Testis (tissue), 2 donors: ENCODE measurements around the gene TMEM191C.
"Not testable (repeated sequence)": the region's sequence is repeated elsewhere in the genome, so short reads cannot be mapped to it uniquely, and the experiment has no call there.

Source experiments
- POLR2A ChIP-seq: fragments of 450-650 bp; IDR thresholded peaks from one replicate; pipeline ENCODE4 v1.6.1; 2017; ENCODE audit warnings: antibody characterized with exemption, mild to moderate bottlenecking, moderate library complexity
- TF ChIP-seq, protein P1 (sequence below), 3 experiments: fragments of 450-650 bp in 2 of 3; fragments of 200-600 bp in 1 of 3; sonication (generic) in 1 of 3; IDR thresholded peaks; one replicate each; pipeline ENCODE4 v1.5.1; 2016 to 2019; ENCODE audit warnings: antibody characterized with exemption in 3 of 3, mild to moderate bottlenecking in 2 of 3, moderate library complexity in 1 of 3

DNA sequence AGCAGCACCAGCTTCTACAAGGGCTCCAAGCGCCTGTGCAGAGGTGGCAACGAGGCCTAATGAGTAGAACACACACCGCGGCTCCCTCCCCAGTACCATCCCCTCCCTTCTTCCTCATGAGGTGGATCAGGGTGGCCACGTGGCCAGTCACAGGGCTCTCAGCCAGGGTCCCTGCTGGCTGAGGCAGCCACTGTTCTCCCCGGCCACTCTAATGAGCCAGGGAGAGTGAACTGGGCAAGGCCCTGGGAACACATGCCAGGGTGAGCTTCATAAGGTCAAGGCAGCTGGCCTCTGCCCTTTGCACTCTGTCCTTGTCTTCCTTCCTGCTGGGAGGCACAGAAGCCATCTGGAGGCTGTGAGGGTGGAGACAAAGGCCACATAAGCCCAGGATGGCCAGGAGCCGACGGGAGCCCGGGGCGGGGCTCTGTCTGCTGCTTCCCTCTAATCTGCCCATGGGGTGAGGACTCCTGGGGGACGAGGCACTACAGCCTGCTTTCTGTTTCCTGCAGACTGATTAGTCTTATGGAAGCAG lies 22.0 kb downstream of the TMEM191C start:
- TF ChIP-seq, protein P1, sequence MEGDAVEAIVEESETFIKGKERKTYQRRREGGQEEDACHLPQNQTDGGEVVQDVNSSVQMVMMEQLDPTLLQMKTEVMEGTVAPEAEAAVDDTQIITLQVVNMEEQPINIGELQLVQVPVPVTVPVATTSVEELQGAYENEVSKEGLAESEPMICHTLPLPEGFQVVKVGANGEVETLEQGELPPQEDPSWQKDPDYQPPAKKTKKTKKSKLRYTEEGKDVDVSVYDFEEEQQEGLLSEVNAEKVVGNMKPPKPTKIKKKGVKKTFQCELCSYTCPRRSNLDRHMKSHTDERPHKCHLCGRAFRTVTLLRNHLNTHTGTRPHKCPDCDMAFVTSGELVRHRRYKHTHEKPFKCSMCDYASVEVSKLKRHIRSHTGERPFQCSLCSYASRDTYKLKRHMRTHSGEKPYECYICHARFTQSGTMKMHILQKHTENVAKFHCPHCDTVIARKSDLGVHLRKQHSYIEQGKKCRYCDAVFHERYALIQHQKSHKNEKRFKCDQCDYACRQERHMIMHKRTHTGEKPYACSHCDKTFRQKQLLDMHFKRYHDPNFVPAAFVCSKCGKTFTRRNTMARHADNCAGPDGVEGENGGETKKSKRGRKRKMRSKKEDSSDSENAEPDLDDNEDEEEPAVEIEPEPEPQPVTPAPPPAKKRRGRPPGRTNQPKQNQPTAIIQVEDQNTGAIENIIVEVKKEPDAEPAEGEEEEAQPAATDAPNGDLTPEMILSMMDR (IDR thresholded peaks at IDR 0.05) = not testable (repeated sequence)
- not testable (repeated sequence) for TF ChIP-seq POLR2A
